K562 (cell line): Measurements from ENCODE around the gene LRRC71. TPM values are rescaled to one million over a fixed set of nuclear protein-coding genes. Genes with fewer than 3 reads are reported as not detected.

Experiments used
- ATF4 ChIP-seq: fragments of 450-650 bp; formaldehyde crosslinking; IDR thresholded peaks from 2 replicates; pipeline ENCODE4 v1.4.0; 2022; ENCODE audit warnings: mild to moderate bottlenecking, moderate library complexity
- BCOR ChIP-seq: fragments of 450-650 bp; IDR thresholded peaks from 2 replicates; pipeline ENCODE4 v1.6.1; 2016
- ELF4 ChIP-seq: fragments of 450-650 bp; formaldehyde crosslinking; IDR thresholded peaks from 2 replicates; pipeline ENCODE4 v1.4.0; 2022; ENCODE audit warnings: missing genetic modification characterization
- ETS1 ChIP-seq: conservative IDR thresholded peaks from 2 replicates; pipeline ENCODE4 v1.6.1; 2011; ENCODE audit warnings: low read depth, mild to moderate bottlenecking, low read length; ENCODE audit not compliant: control insufficient read depth
- HMG20A ChIP-seq: fragments of 450-650 bp; formaldehyde crosslinking; conservative IDR thresholded peaks from 2 replicates; pipeline ENCODE4 v1.4.0; 2020; ENCODE audit warnings: mild to moderate bottlenecking, mixed read lengths
- LCOR ChIP-seq: sonication (generic); formaldehyde crosslinking; IDR thresholded peaks from 2 replicates; pipeline ENCODE4 v1.8.0; 2022; ENCODE audit warnings: mild to moderate bottlenecking, missing genetic modification reagents
- MTA3 ChIP-seq: fragments of 450-650 bp; formaldehyde crosslinking; IDR thresholded peaks from 2 replicates; pipeline ENCODE4 v1.6.1; 2017; ENCODE audit warnings: mild to moderate bottlenecking, borderline replicate concordance
- MYNN ChIP-seq, 2 experiments: sonication (generic); formaldehyde crosslinking in 1 of 2; IDR thresholded peaks; 2 replicates each; pipeline versions ENCODE4 v1.5.0 to v1.6.1; 2016 to 2020; ENCODE audit warnings: antibody characterized with exemption in 1 of 2, missing genetic modification reagents in 1 of 2
- NCOA1 ChIP-seq: fragments of 450-650 bp; IDR thresholded peaks from 2 replicates; pipeline ENCODE4 v1.6.1; 2016; ENCODE audit warnings: low read depth
- POLR2AphosphoS2 ChIP-seq: IDR thresholded peaks from 2 replicates; pipeline ENCODE4 v1.6.1; 2012; ENCODE audit warnings: low read length, improper control_type of control experiment
- RB1 ChIP-seq: fragments of 450-650 bp; IDR thresholded peaks from 2 replicates; pipeline ENCODE4 v1.6.1; 2017; ENCODE audit warnings: low read depth, mild to moderate bottlenecking
- THAP12 ChIP-seq: fragments of 250-450 bp; sonication (Bioruptor Pico); IDR thresholded peaks from 2 replicates; pipeline ENCODE4 v1.9.0; 2021; ENCODE audit warnings: mild to moderate bottlenecking, inconsistent platforms
- TOE1 ChIP-seq, 2 experiments: fragments of 450-650 bp in 1 of 2; sonication (generic) in 1 of 2; formaldehyde crosslinking in 1 of 2; IDR thresholded peaks; 2 replicates each; pipeline versions ENCODE4 v1.7.1 to v1.8.0; 2016 to 2022; ENCODE audit warnings: borderline replicate concordance in 2 of 2, mild to moderate bottlenecking in 2 of 2, antibody characterized with exemption in 1 of 2, inconsistent platforms in 1 of 2, low read depth in 1 of 2, missing genetic modification reagents in 1 of 2, moderate library complexity in 1 of 2
- ZFP36 ChIP-seq: fragments of 150-350 bp; IDR thresholded peaks from 2 replicates; pipeline ENCODE4 v1.6.1; 2018; ENCODE audit warnings: low read length, low read depth; ENCODE audit not compliant: partially characterized antibody
- ZNF12 ChIP-seq: sonication (generic); formaldehyde crosslinking; IDR thresholded peaks from 2 replicates; pipeline ENCODE4 v1.4.0; 2020; ENCODE audit warnings: mild to moderate bottlenecking, missing genetic modification reagents
- ZNF354B ChIP-seq: fragments of 250-450 bp; sonication (Bioruptor Pico); IDR thresholded peaks from 2 replicates; pipeline ENCODE4 v1.4.0; 2020
- ZNF639 ChIP-seq, 2 experiments: fragments of 200-800 bp in 1 of 2; sonication (Bioruptor generic) in 1 of 2; sonication (generic) in 1 of 2; formaldehyde crosslinking in 1 of 2; IDR thresholded peaks in 1 of 2; conservative IDR thresholded peaks in 1 of 2; 2 replicates each; pipeline versions ENCODE4 v1.5.0 to v1.6.1; 2016 to 2020; ENCODE audit warnings: missing compliant biosample characterization in 1 of 2, missing genetic modification characterization in 1 of 2, missing genetic modification reagents in 1 of 2
- polyA plus RNA-seq, 8 experiments: library from polyadenylated mRNA; depleted of rRNA in 4 of 8; stranded (reverse) in 5 of 8; unstranded in 3 of 8; fragments of >200 nt; fragmentation: Nextera tagmentation in 2 of 8; fragmentation: Illumina TruSeq in 1 of 8; extraction: Ambion mirVana in 2 of 8; extraction: Trizol in 1 of 8; gene quantifications; 2 replicates each; pipeline versions ENCODE4 v1.2.1 to v1.2.3, GENCODE V29; 2011 to 2014; ENCODE audit warnings: inconsistent platforms in 1 of 8, missing spikeins in 1 of 8
- total RNA-seq, 7 experiments: library from RNA; depleted of rRNA in 6 of 7; stranded (reverse); fragments of >200 nt in 6 of 7; fragmentation: Illumina TruSeq in 2 of 7; extraction: Trizol in 2 of 7; gene quantifications; 2 replicates each; pipeline versions ENCODE4 v1.2.1 to v1.2.3, GENCODE V29; 2011 to 2021; ENCODE audit warnings: low replicate concordance in 1 of 7
- TF ChIP-seq, protein P1 (sequence below): fragments of 250-450 bp; sonication (Bioruptor Pico); IDR thresholded peaks from 2 replicates; pipeline ENCODE4 v1.9.0; 2021; ENCODE audit warnings: mild to moderate bottlenecking
- TF ChIP-seq, protein P2 (sequence below): fragments of 450-650 bp; IDR thresholded peaks from 2 replicates; pipeline ENCODE4 v1.6.1; 2016; ENCODE audit warnings: missing biosample characterization, missing genetic modification characterization

The LRRC71 gene
- total and polyA plus RNA-seq, 9 of the 15 experiments (the other 6 are each of a cell fraction or from before 2014, with no cell fraction given) = 0.06 to 1.2 (median 0.51) TPM; not detected in 1

- TF ChIP-seq, protein P1, sequence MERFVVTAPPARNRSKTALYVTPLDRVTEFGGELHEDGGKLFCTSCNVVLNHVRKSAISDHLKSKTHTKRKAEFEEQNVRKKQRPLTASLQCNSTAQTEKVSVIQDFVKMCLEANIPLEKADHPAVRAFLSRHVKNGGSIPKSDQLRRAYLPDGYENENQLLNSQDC (CRISPR knock-in tag) = no peak
- TF ChIP-seq ZNF639 (CRISPR knock-in tag; conservative IDR thresholded peaks at IDR 0.05 in 1 of 2, IDR thresholded peaks at IDR 0.05 in 1 of 2) (peak in 1 of 2 experiments; percentile 20; a peak in 1 of 4 replicates), MTA3 (no peak), ZNF12 (no peak), MYNN (IDR thresholded peaks at IDR 0.05) (peak; percentile 44; the same call in 1 of the 2 replicates), MYNN (CRISPR knock-in tag; IDR thresholded peaks at IDR 0.05) (no peak), ZFP36 (no peak), HMG20A (CRISPR knock-in tag) (no peak), ZNF354B (no peak), POLR2AphosphoS2 (no peak), ELF4 (CRISPR knock-in tag) (no peak), THAP12 (no peak), ETS1 (no peak), RB1 (no peak), ATF4 (no peak), BCOR (no peak), NCOA1 (no peak), LCOR (CRISPR knock-in tag) (no peak), TOE1 (IDR thresholded peaks at IDR 0.05; ENCODE audit: borderline replicate concordance) (peak; percentile 88), TOE1 (CRISPR knock-in tag; IDR thresholded peaks at IDR 0.05; ENCODE audit: borderline replicate concordance, low read depth) (no peak)
- TF ChIP-seq, protein P2, sequence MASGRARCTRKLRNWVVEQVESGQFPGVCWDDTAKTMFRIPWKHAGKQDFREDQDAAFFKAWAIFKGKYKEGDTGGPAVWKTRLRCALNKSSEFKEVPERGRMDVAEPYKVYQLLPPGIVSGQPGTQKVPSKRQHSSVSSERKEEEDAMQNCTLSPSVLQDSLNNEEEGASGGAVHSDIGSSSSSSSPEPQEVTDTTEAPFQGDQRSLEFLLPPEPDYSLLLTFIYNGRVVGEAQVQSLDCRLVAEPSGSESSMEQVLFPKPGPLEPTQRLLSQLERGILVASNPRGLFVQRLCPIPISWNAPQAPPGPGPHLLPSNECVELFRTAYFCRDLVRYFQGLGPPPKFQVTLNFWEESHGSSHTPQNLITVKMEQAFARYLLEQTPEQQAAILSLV (tag) = no peak
These were observed 43.2 kb downstream of the LRRC71 start (continued) for GRCh38 chr1:156963621-156964020.
